VCaP (cell line): Measurements from ENCODE around the gene COL25A1.

Experiments
- H3K27ac ChIP-seq: fragments of 450-650 bp; 2 replicates; pipeline ENCODE4 v1.5.1; 2017
- TF ChIP-seq, protein P1 (sequence below): fragments of 450-650 bp; conservative IDR thresholded peaks from 2 replicates; pipeline ENCODE4 v1.5.1; 2017; ENCODE audit warnings: mild to moderate bottlenecking, moderate library complexity

COL25A1 gene

DNA sequence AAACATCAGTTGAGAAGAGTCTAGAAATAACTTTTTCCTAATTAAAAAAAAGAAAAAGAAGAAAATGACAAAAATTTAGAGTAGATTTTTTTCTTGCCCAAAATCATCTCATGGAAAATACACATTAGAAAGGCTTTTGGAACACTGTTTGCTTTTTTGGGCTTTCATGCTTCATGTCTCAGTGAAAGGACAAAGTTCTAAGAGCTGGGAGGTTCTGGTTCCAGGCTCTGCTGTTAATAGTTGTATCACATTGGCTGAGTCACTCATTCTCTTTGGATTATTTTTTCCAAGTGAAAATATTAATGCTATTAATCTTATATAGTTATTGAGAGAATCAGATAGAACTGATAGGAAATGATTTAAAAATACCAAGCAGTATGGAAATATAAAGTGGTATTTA is 506.7 kb downstream of the COL25A1 start:
- TF ChIP-seq, protein P1, sequence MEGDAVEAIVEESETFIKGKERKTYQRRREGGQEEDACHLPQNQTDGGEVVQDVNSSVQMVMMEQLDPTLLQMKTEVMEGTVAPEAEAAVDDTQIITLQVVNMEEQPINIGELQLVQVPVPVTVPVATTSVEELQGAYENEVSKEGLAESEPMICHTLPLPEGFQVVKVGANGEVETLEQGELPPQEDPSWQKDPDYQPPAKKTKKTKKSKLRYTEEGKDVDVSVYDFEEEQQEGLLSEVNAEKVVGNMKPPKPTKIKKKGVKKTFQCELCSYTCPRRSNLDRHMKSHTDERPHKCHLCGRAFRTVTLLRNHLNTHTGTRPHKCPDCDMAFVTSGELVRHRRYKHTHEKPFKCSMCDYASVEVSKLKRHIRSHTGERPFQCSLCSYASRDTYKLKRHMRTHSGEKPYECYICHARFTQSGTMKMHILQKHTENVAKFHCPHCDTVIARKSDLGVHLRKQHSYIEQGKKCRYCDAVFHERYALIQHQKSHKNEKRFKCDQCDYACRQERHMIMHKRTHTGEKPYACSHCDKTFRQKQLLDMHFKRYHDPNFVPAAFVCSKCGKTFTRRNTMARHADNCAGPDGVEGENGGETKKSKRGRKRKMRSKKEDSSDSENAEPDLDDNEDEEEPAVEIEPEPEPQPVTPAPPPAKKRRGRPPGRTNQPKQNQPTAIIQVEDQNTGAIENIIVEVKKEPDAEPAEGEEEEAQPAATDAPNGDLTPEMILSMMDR = no peak
- no peak overlapping the region for H3K27ac ChIP-seq

DNA sequence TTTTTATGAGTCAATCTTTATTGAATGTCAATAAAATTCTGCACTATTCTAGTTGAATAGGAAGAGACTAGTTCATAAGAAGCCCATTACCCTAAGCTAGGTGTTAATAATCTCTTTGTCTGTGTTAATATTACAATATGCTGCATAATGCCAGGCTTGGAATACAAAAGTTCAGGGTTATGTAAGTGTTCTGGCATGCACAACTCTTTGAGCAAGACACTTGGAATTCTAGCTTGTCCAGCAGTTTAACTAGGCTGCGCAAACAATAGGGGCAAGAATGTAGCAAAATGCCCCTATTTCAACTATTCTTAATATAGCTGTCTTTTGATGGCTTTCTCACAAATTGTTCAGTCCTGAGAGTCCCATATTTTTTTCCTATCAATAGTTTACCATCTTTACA is 508.3 kb downstream of the COL25A1 start:
- no peak overlapping the region for H3K27ac ChIP-seq
- TF ChIP-seq, protein P1 = no peak

DNA sequence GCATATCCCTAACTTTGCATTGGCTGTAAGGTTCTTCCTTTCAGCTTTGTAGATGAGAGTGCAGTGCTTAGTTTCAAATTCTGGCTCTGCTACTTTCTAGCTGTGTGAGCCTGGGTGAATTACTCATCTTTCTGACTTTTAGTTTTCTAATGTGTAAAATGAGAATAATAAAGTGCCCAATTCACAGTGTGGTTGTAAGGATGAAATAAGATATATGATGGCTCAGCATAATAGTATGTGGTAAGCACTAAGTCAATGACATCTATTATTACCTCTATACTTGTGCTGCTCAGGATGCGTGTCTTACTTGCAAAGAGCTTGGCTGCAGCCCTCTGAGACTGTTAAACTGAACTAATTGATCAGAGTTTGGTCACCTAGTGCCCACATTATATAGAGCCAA is 509.0 kb downstream of the COL25A1 start:
- TF ChIP-seq, protein P1 = no peak
- no peak overlapping the region for H3K27ac ChIP-seq

DNA sequence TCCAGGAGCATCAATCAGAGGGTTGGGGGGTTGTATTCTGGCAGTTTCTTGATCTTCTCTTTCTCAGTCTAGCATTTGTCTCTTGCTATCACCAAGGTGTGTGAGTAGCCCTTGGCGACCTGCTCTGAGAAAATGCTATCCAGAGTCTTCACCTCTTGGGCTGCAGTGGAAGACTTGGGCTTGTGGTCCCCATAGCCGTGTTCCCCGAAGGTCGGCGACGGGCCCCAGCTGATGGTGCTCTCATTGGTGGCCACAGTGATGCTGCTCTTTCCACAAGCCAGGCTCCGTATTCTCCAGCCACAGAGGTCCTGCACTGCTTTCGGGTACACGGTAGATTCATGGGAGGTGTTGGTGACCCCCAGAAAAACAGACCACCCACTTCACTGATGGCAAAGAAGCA is 513.7 kb downstream of the COL25A1 start:
- TF ChIP-seq, protein P1 = no peak
- no peak overlapping the region for H3K27ac ChIP-seq

DNA sequence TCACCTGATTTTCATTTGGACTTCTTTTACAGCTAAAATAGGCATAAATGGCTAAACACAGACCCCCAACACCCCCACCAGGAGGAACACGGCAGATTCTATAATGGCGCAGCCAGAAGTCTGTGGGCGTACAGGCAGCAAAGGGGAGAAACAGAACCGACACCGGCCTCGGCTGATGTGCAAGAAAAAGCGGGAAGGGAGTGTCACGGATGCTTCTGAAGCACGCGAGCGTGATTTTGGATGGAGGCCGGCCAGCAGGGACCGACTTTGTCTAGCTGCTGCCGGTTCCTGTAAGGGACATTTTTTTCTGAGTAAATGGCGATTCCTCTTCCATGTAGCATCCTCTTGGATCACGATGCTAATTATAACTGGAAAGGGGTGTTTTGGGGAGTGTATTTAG is 514.7 kb downstream of the COL25A1 start:
- no peak overlapping the region for H3K27ac ChIP-seq

DNA sequence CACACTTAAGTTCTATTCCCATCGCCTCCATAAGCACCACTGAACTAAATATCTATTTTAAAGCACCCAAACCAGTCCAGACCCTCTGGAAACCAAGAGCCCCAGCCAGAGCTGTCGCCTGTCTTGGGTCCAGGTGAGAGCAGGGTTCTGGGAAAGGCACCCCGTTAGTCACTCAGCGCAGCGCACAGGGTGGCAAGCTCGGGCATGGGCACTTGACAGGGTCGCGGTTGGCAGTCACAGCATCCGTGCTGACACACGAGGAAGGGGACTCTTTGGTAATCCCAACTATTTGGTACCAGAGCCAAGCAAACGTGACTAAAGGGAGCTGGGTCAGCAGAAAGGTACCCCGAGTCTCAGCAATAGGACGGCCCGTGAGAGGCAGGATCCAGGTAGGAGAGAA is 515.4 kb downstream of the COL25A1 start:
- TF ChIP-seq, protein P1 = no peak
- H3K27ac ChIP-seq = no peak overlapping the region

More for the DNA sequence above, 514.7 kb downstream of the COL25A1 start:
- TF ChIP-seq, protein P1 = no peak

DNA sequence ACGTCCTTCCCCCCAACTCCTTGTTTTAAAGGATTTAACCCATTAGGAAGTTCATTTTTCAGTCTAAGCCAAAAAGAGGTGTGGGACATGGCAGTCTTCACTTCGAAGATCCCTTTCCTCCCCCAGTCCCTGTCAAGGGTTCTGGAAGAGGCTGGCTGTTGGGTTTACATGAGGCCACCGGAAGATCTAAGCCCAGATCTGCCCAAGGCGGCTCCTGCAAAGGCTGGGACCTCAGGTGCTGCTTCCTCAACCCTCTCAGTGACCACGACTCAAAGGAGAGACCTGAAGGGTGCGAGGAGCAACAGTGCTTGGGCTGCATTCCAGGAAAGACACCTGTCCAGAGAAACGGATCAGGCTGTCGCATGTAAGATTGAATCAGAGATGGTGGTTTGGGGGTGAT is 516.1 kb downstream of the COL25A1 start:
- TF ChIP-seq, protein P1 = no peak

More for the DNA sequence above, 516.1 kb downstream of the COL25A1 start:
- H3K27ac ChIP-seq = no peak overlapping the region
